Kidney (tissue), 14 donors: ENCODE data around the gene DUS4L. TPM values are rescaled to one million over a fixed set of nuclear protein-coding genes. Genes with fewer than 3 reads are reported as not detected.

Experiments
- DNase-seq, 5 donors: peaks; one replicate each; pipeline ENCODE4 v3.0.0-alpha.2; 2013 to 2020
- FAIRE-seq: peaks from 2 replicates; lab custom pipeline; 2012; peaks lifted over from hg19 to GRCh38; lab: Jason Lieb, UNC
- H3K27ac ChIP-seq, 2 donors: one replicate each; pipeline ENCODE4 v1.7.0; 2013; ENCODE audit warnings: low read depth in 2 of 2, low read length in 2 of 2, inconsistent platforms in 1 of 2
- H3K27me3 ChIP-seq: one replicate; pipeline ENCODE4 v1.7.1; 2013; ENCODE audit warnings: low read length, inconsistent platforms; ENCODE audit not compliant: control insufficient read depth, insufficient read depth
- H3K36me3 ChIP-seq, 3 donors: one replicate each; pipeline versions ENCODE4 v1.7.0 to v1.7.1; 2013; ENCODE audit warnings: low read length in 3 of 3, control low read depth in 1 of 3, inconsistent platforms in 1 of 3; ENCODE audit not compliant: insufficient read depth in 3 of 3, control insufficient read depth in 2 of 3
- H3K4me1 ChIP-seq, 3 donors: one replicate each; pipeline versions ENCODE4 v1.7.0 to v1.7.1; 2013; ENCODE audit warnings: low read length in 3 of 3, inconsistent platforms in 1 of 3, low read depth in 1 of 3; ENCODE audit not compliant: control insufficient read depth in 2 of 3, insufficient read depth in 2 of 3
- H3K4me3 ChIP-seq, 3 donors: one replicate each; pipeline versions ENCODE4 v1.7.0 to v1.8.1; 2013; ENCODE audit warnings: low read length in 3 of 3, control low read depth in 1 of 3, inconsistent platforms in 1 of 3
- H3K9ac ChIP-seq, 3 donors: one replicate each; pipeline versions ENCODE4 v1.7.0 to v1.7.1; 2013; ENCODE audit warnings: low read length in 3 of 3, control low read depth in 1 of 3, inconsistent platforms in 1 of 3
- H3K9me3 ChIP-seq, 3 donors: one replicate each; pipeline versions ENCODE4 v1.7.0 to v1.7.1; 2013; ENCODE audit warnings: low read length in 3 of 3, control low read depth in 1 of 3, inconsistent platforms in 1 of 3; ENCODE audit not compliant: control insufficient read depth in 2 of 3, insufficient read depth in 1 of 3
- intact Hi-C: fragments of 100-400 bp; cut with DNase I; formaldehyde crosslinking; loops from one replicate; pipeline ENCODE4 v1.11.1; 2022
- polyA plus RNA-seq: library from polyadenylated mRNA; stranded (reverse); fragments of 350-450 nt; fragmentation: Illumina TruSeq; extraction: RNeasy Lipid Tissue Mini Kit (QIAGEN cat#74804); gene quantifications from one replicate; pipeline ENCODE4 v1.2.3, GENCODE V29; 2014; ENCODE audit warnings: low read depth, low replicate concordance; ENCODE audit not compliant: insufficient read depth
- total RNA-seq: library from RNA; stranded (reverse); fragmentation: NEBNext Ultra II Directional; extraction: Animal tissue kit (Norgen Biotek cat#: 25700); gene quantifications from one replicate; pipeline ENCODE4 v1.2.1, GENCODE V29; 2021
- TF ChIP-seq, protein P1 (sequence below): IDR thresholded peaks from 3 replicates; pipeline ENCODE4 v1.5.1; 2012; ENCODE audit warnings: mild to moderate bottlenecking, moderate library complexity, borderline replicate concordance; ENCODE audit not compliant: insufficient read depth; ENCODE audit errors: extremely low read depth
- donor health status: control.
- donor health status: control.
- donor health status: control.
- donor health status: control.
- donor health status: control.
- donor health status: DM: yes; HTN: yes; CAD: no.
- donor health status: Normal renal cell carcinoma (clear cell type).

DUS4L gene
- total and polyA plus RNA-seq, 2 donors from 2014 or later, result 7.3 to 8.4 TPM

DNA sequence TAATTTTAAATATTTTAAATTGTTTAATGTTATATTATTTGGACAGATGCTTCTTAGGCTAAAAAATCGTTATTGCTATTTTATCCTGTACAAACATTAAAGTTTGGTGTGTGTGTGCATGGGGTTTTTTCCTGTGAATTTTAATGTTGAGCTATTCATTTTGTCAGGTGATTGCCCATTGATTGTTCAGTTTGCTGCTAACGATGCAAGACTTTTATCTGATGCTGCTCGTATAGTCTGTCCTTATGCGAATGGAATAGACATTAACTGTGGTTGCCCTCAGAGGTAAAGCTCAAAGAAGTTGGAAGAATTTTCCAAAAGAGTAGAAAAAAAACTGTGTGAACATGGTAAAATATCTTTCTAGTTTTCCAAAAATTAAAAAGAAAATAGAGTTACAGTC, 9.8 kb downstream of the DUS4L start:
- H3K4me1 ChIP-seq, result no peaks in the 10 kb centered on the region
- no peak for DNase-seq
- TF ChIP-seq, protein P1, sequence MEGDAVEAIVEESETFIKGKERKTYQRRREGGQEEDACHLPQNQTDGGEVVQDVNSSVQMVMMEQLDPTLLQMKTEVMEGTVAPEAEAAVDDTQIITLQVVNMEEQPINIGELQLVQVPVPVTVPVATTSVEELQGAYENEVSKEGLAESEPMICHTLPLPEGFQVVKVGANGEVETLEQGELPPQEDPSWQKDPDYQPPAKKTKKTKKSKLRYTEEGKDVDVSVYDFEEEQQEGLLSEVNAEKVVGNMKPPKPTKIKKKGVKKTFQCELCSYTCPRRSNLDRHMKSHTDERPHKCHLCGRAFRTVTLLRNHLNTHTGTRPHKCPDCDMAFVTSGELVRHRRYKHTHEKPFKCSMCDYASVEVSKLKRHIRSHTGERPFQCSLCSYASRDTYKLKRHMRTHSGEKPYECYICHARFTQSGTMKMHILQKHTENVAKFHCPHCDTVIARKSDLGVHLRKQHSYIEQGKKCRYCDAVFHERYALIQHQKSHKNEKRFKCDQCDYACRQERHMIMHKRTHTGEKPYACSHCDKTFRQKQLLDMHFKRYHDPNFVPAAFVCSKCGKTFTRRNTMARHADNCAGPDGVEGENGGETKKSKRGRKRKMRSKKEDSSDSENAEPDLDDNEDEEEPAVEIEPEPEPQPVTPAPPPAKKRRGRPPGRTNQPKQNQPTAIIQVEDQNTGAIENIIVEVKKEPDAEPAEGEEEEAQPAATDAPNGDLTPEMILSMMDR, result no peak
- no peaks in the 10 kb centered on the region for H3K27me3 ChIP-seq
- H3K4me3 ChIP-seq, result no peak overlapping the region
- no peak overlapping the region for H3K27ac ChIP-seq
- intact Hi-C loops, result no loop called here
- FAIRE-seq, result no peak
- H3K36me3 ChIP-seq, result peaks cover 0 to 6% (median 2%) of the 10 kb centered on the region in 3 donors
- H3K9ac ChIP-seq, result no peak overlapping the region
- no peaks in the 10 kb centered on the region for H3K9me3 ChIP-seq

GRCh38 chr7:107579554-107579884, 15.7 kb downstream of the DUS4L start:
- Histone ChIP-seq H3K9me3 (no peaks in the 10 kb centered on the region), H3K4me3 (peak overlapping the region; percentile 72 to 92 (median 88)), H3K9ac (peak overlapping the region; percentile 2 to 76 (median 70)), H3K27me3 (no peaks in the 10 kb centered on the region), H3K36me3 (no peaks in the 10 kb centered on the region), H3K4me1 (peaks cover 0 to 4% (median 3%) of the 10 kb centered on the region in 3 donors), H3K27ac (peak overlapping the region; percentile 16 to 76)
- DNase-seq, result no peak
- TF ChIP-seq, protein P1, result no peak
- intact Hi-C loops, result no loop called here
- no peak for FAIRE-seq

GRCh38 chr7:107579885-107580715, 16.3 kb downstream of the DUS4L start, which contains the start of gene BCAP29:
Gene BCAP29 (plus strand): TSS chr7:107580246. CDS start chr7:107580773, 527 bp downstream.
- Histone ChIP-seq H3K9me3 (no peaks in the 10 kb centered on the region), H3K27ac (peak within 1 kb of the TSS; percentile 16 to 76), H3K36me3 (peaks cover 0 to 2% (median 0%) of the 10 kb centered on the region in 3 donors), H3K4me3 (peak within 1 kb of the TSS; percentile 80 to 92 (median 88)), H3K4me1 (peaks cover 0 to 4% (median 3%) of the 10 kb centered on the region in 3 donors), H3K9ac (peak within 1 kb of the TSS; percentile 27 to 85 (median 76)), H3K27me3 (no peaks in the 10 kb centered on the region)
- FAIRE-seq (no peak), DNase-seq (peak; percentile 78 to 89 (median 84))
- TF ChIP-seq, protein P1, result no peak
- intact Hi-C loops, result no loop called here
